ENCODE data around the gene ANP32A.

ANP32A gene

GRCh38 chr15:68843425-68844311 lies 23.0 kb upstream of the ANP32A start:
- Histone ChIP-seq H3K27ac (ENCODE audit: low read depth, low read length) (no peak overlapping the region), H3K79me2 (ENCODE audit: control insufficient read depth, insufficient read depth, low read length, unreplicated experiment) (no peaks in the 10 kb centered on the region), H2AFZ (ENCODE audit: low read length, unreplicated experiment) (peak overlapping the region; percentile 59), H3K27me3 (ENCODE audit: insufficient read depth, low read length) (peaks cover 80% of the 10 kb centered on the region), H3K36me3 (ENCODE audit: insufficient read depth, low read length) (no peaks in the 10 kb centered on the region), H3K4me1 (ENCODE audit: control insufficient read depth, insufficient read depth, low read length, unreplicated experiment) (no peaks in the 10 kb centered on the region), H3K4me3 (ENCODE audit: low read depth, low read length) (peak overlapping the region; percentile 72)

DNA sequence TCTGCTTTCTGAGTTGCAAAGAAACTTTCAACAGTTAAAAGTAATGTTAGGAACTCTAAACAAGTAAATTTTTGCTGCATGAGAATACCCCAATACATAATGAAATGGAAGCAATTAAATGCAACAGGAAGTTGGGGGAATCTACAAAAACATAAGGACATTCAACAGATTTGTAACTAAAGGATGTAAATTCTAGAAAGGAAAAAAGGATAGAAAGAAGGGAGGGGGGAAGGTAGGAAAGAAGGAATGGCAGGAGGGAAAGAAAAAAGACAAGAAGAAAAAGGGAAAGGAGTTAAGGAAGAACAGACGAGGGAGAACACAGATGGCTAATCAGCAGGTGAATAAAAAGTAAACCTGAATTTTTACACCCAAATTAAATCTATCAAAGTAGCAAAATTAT lies 22.3 kb upstream of the ANP32A start:
- no peak overlapping the region for H2AFZ ChIP-seq (ENCODE audit: low read length, unreplicated experiment)
- H3K27ac ChIP-seq (ENCODE audit: low read depth, low read length), result no peak overlapping the region
- no peaks in the 10 kb centered on the region for H3K79me2 ChIP-seq (ENCODE audit: control insufficient read depth, insufficient read depth, low read length, unreplicated experiment)
- no peaks in the 10 kb centered on the region for H3K36me3 ChIP-seq (ENCODE audit: insufficient read depth, low read length)
- H3K4me3 ChIP-seq (ENCODE audit: low read depth, low read length), result no peak overlapping the region
- no peaks in the 10 kb centered on the region for H3K4me1 ChIP-seq (ENCODE audit: control insufficient read depth, insufficient read depth, low read length, unreplicated experiment)
- H3K27me3 ChIP-seq (ENCODE audit: insufficient read depth, low read length), result peaks cover 78% of the 10 kb centered on the region

- Histone ChIP-seq H2AFZ (ENCODE audit: low read length, unreplicated experiment) (no peak overlapping the region), H3K4me3 (ENCODE audit: low read depth, low read length) (no peak overlapping the region), H3K27ac (ENCODE audit: low read depth, low read length) (no peak overlapping the region), H3K79me2 (ENCODE audit: control insufficient read depth, insufficient read depth, low read length, unreplicated experiment) (no peaks in the 10 kb centered on the region), H3K4me1 (ENCODE audit: control insufficient read depth, insufficient read depth, low read length, unreplicated experiment) (no peaks in the 10 kb centered on the region), H3K27me3 (ENCODE audit: insufficient read depth, low read length) (peaks cover 26% of the 10 kb centered on the region), H3K36me3 (ENCODE audit: insufficient read depth, low read length) (no peaks in the 10 kb centered on the region)
These were observed 13.7 kb upstream of the ANP32A start for GRCh38 chr15:68834346-68834745.

DNA sequence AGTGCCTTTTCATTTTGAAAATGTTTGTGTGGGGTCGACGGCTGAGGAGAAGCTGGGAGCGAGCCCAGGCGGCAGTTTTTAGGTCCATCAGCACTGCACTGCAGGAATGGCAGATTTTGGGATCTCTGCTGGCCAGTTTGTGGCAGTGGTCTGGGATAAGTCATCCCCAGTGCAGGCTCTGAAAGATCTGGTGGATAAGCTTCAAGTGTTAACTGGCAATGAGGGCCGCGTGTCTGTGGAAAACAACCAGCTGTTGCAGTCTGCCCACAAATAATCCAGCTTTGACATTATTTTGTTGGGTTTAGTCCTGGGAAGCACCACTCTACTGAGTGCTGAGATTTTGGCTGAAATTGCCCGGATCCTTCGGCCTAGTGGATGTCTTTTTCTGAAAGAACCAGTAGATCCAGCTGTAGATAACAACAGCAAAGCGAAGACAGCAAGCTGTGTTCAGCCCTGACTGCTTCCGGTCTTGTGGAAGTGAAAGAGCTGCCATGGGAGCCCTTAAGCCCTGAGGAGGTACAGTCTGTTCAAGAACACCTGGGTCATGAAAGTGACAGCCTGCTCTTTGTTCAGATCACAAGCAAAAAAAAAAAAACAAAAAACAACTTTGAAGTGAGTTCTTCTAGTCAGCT lies 13.1 kb upstream of the ANP32A start:
- H3K4me1 ChIP-seq (ENCODE audit: control insufficient read depth, insufficient read depth, low read length, unreplicated experiment), result no peaks in the 10 kb centered on the region
- no peak overlapping the region for H3K27ac ChIP-seq (ENCODE audit: low read depth, low read length)
- H3K79me2 ChIP-seq (ENCODE audit: control insufficient read depth, insufficient read depth, low read length, unreplicated experiment), result no peaks in the 10 kb centered on the region
- no peak overlapping the region for H2AFZ ChIP-seq (ENCODE audit: low read length, unreplicated experiment)
- H3K4me3 ChIP-seq (ENCODE audit: low read depth, low read length), result no peak overlapping the region
- peaks cover 20% of the 10 kb centered on the region for H3K27me3 ChIP-seq (ENCODE audit: insufficient read depth, low read length)
- no peaks in the 10 kb centered on the region for H3K36me3 ChIP-seq (ENCODE audit: insufficient read depth, low read length)

GRCh38 chr15:68830141-68830785 lies 9.6 kb upstream of the ANP32A start:
- no peak overlapping the region for H3K27ac ChIP-seq (ENCODE audit: low read depth, low read length)
- peaks cover 14% of the 10 kb centered on the region; the same call in 1 of the 2 replicates for H3K27me3 ChIP-seq (ENCODE audit: insufficient read depth, low read length)

GRCh38 chr15:68829068-68829467 lies 8.4 kb upstream of the ANP32A start:
- H3K27me3 ChIP-seq (ENCODE audit: insufficient read depth, low read length), result peaks cover 7% of the 10 kb centered on the region; the same call in 1 of the 2 replicates
- H2AFZ ChIP-seq (ENCODE audit: low read length, unreplicated experiment), result no peak overlapping the region
- H3K36me3 ChIP-seq (ENCODE audit: insufficient read depth, low read length), result no peaks in the 10 kb centered on the region
- no peaks in the 10 kb centered on the region for H3K79me2 ChIP-seq (ENCODE audit: control insufficient read depth, insufficient read depth, low read length, unreplicated experiment)
- H3K27ac ChIP-seq (ENCODE audit: low read depth, low read length), result no peak overlapping the region
- H3K4me3 ChIP-seq (ENCODE audit: low read depth, low read length), result no peak overlapping the region
- no peaks in the 10 kb centered on the region for H3K4me1 ChIP-seq (ENCODE audit: control insufficient read depth, insufficient read depth, low read length, unreplicated experiment)

More at GRCh38 chr15:68830141-68830785, 9.6 kb upstream of the ANP32A start:
- no peaks in the 10 kb centered on the region for H3K79me2 ChIP-seq (ENCODE audit: control insufficient read depth, insufficient read depth, low read length, unreplicated experiment)
- no peaks in the 10 kb centered on the region for H3K4me1 ChIP-seq (ENCODE audit: control insufficient read depth, insufficient read depth, low read length, unreplicated experiment)
- H2AFZ ChIP-seq (ENCODE audit: low read length, unreplicated experiment), result no peak overlapping the region
- no peak overlapping the region for H3K4me3 ChIP-seq (ENCODE audit: low read depth, low read length)
- H3K36me3 ChIP-seq (ENCODE audit: insufficient read depth, low read length), result no peaks in the 10 kb centered on the region

GRCh38 chr15:68823561-68823960 lies 2.9 kb upstream of the ANP32A start:
- Histone ChIP-seq H3K36me3 (ENCODE audit: insufficient read depth, low read length) (no peaks in the 10 kb centered on the region), H3K4me1 (ENCODE audit: control insufficient read depth, insufficient read depth, low read length, unreplicated experiment) (no peaks in the 10 kb centered on the region), H3K27me3 (ENCODE audit: insufficient read depth, low read length) (no peaks in the 10 kb centered on the region), H3K79me2 (ENCODE audit: control insufficient read depth, insufficient read depth, low read length, unreplicated experiment) (peaks cover 31% of the 10 kb centered on the region), H2AFZ (ENCODE audit: low read length, unreplicated experiment) (no peak overlapping the region), H3K4me3 (ENCODE audit: low read depth, low read length) (no peak overlapping the region), H3K27ac (ENCODE audit: low read depth, low read length) (no peak overlapping the region)

GRCh38 chr15:68822818-68823217 lies 2.1 kb upstream of the ANP32A start:
- no peak overlapping the region for H3K27ac ChIP-seq (ENCODE audit: low read depth, low read length)
- H3K4me1 ChIP-seq (ENCODE audit: control insufficient read depth, insufficient read depth, low read length, unreplicated experiment), result no peaks in the 10 kb centered on the region
- peaks cover 37% of the 10 kb centered on the region for H3K79me2 ChIP-seq (ENCODE audit: control insufficient read depth, insufficient read depth, low read length, unreplicated experiment)
- no peak overlapping the region for H2AFZ ChIP-seq (ENCODE audit: low read length, unreplicated experiment)
- no peaks in the 10 kb centered on the region for H3K27me3 ChIP-seq (ENCODE audit: insufficient read depth, low read length)
- no peaks in the 10 kb centered on the region for H3K36me3 ChIP-seq (ENCODE audit: insufficient read depth, low read length)
- H3K4me3 ChIP-seq (ENCODE audit: low read depth, low read length), result no peak overlapping the region

DNA sequence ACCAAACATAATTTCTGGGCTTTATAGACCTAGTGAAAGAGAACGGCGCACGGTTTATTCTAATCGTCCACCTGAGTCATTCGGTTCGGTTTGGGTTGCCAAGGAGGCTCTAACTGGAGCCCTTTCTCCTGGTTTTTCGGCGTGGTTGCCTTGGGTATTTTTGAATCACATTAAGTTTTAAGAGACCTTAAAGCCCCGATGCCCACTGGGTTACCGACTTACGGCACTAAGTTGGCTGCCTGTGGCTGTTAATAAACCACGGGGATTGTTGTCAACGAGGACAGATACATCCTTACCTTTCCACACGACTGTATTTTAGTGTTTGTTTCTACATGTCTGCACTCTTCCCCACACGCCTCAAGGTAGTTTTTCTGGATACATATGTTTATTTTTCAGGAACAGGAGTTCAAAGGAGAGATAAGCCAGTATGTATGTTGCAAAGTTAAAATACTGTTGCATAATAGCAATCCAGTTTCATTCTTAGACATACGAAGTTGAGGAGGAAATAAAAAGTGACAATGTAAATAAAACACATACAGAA lies 1.2 kb upstream of the ANP32A start:
- Histone ChIP-seq H3K27ac (ENCODE audit: low read depth, low read length) (no peak overlapping the region), H3K4me3 (ENCODE audit: low read depth, low read length) (peak overlapping the region; percentile 98), H3K27me3 (ENCODE audit: insufficient read depth, low read length) (no peaks in the 10 kb centered on the region), H3K36me3 (ENCODE audit: insufficient read depth, low read length) (no peaks in the 10 kb centered on the region), H2AFZ (ENCODE audit: low read length, unreplicated experiment) (peak overlapping the region; percentile 90), H3K4me1 (ENCODE audit: control insufficient read depth, insufficient read depth, low read length, unreplicated experiment) (no peaks in the 10 kb centered on the region), H3K79me2 (ENCODE audit: control insufficient read depth, insufficient read depth, low read length, unreplicated experiment) (peaks cover 46% of the 10 kb centered on the region)

DNA sequence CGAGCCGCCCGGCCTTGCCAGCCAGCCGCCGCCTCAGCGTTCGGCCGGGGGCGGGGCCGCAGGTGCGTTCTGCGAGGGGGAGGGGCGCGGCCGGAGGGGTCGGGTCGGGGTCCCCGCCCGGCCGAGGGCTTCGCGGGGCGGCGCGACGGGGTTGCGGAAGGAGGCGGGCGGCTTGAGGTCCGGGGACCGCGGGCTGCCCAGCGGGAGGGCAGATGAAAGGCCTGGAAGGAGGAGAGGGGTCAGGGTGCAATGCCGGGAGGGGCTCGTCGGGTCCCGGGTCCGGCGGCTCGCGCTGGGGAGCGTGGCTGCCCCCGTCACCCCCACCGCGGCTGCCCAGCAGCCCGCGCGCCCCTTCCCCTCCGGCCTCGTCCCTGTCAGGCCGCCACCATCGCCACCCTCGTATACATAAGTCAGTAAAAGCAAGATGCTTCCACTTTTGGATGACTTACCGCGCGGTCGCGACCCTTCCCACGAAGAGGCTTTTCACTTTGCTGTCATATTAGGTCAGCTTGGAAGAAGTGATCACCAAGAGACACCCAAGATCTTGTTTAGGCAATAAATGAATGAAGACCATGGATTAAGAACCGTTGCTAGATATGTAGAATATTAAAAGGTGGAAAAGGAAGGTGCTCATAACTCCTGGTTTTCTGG lies 620 bp upstream of the ANP32A start:
- Histone ChIP-seq H3K4me3 (ENCODE audit: low read depth, low read length) (peak overlapping the region; percentile 98), H2AFZ (ENCODE audit: low read length, unreplicated experiment) (peak overlapping the region; percentile 90), H3K27me3 (ENCODE audit: insufficient read depth, low read length) (no peaks in the 10 kb centered on the region), H3K27ac (ENCODE audit: low read depth, low read length) (no peak overlapping the region), H3K36me3 (ENCODE audit: insufficient read depth, low read length) (no peaks in the 10 kb centered on the region), H3K79me2 (ENCODE audit: control insufficient read depth, insufficient read depth, low read length, unreplicated experiment) (peaks cover 52% of the 10 kb centered on the region), H3K4me1 (ENCODE audit: control insufficient read depth, insufficient read depth, low read length, unreplicated experiment) (peaks cover 4% of the 10 kb centered on the region)

Data from ACC112 (cell line).